GM12874 (cell line): Measurements from ENCODE around the gene PNPLA3.

Source experiments
- CTCF ChIP-seq: IDR thresholded peaks from 2 replicates; pipeline ENCODE4 v1.5.1; 2011; ENCODE audit warnings: low read depth, mild to moderate bottlenecking, control low read depth, low read length, moderate library complexity; ENCODE audit not compliant: insufficient read depth

Gene PNPLA3

GRCh38 chr22:43957871-43958270 is 34.3 kb downstream of the PNPLA3 start:
- no peak for TF ChIP-seq CTCF

- TF ChIP-seq CTCF: no peak
Observed at GRCh38 chr22:43964314-43964857, 40.8 kb downstream of the PNPLA3 start.

GRCh38 chr22:43967069-43967468 is 43.5 kb downstream of the PNPLA3 start:
- TF ChIP-seq CTCF: no peak

- TF ChIP-seq CTCF: no peak
Observed at GRCh38 chr22:43968614-43969013, 45.0 kb downstream of the PNPLA3 start.

- no peak for TF ChIP-seq CTCF
Observed at GRCh38 chr22:43969021-43969878, 45.6 kb downstream of the PNPLA3 start.

- TF ChIP-seq CTCF: no peak
Observed at GRCh38 chr22:43969989-43970755, 46.6 kb downstream of the PNPLA3 start.

GRCh38 chr22:43971112-43971511 is 47.5 kb downstream of the PNPLA3 start:
- no peak for TF ChIP-seq CTCF
